ENCODE measurements around the gene RAMACL.
"Not testable (repeated sequence)": the region's sequence is repeated elsewhere in the genome, so short reads cannot be mapped to it uniquely, and the experiment has no call there.

The RAMACL gene

GRCh38 chr6:166539011-166539385 is 47.5 kb downstream of the RAMACL start:
- DNase-seq (ENCODE audit: low read depth in 1 of 2, low spot score in 1 of 2) = not testable (repeated sequence)

- DNase-seq (ENCODE audit: low read depth in 1 of 2, low spot score in 1 of 2) = no peak
These were observed 48.0 kb downstream of the RAMACL start for GRCh38 chr6:166538297-166539010.

GRCh38 chr6:166534658-166535406 is 51.6 kb downstream of the RAMACL start:
- no peak for DNase-seq (ENCODE audit: low read depth in 1 of 2, low spot score in 1 of 2)

GRCh38 chr6:166533205-166533824 is 53.2 kb downstream of the RAMACL start:
- DNase-seq (ENCODE audit: low read depth in 1 of 2, low spot score in 1 of 2) = no peak

Data from activated CD4-positive, alpha-beta T cell treated with anti-CD3 and anti-CD28 coated beads, Interleukin-2, amount 50 U/mL, for 24 hours (primary cell).